Vagina (tissue), 2 donors: ENCODE results near the gene HOXA6. TPM values are rescaled to one million over a fixed set of nuclear protein-coding genes. Genes with fewer than 3 reads are reported as not detected.
A peak's percentile ranks its signal among the peaks of the same experiment; 100 is the strongest.

Experiments
- DNase-seq, 2 donors: peaks; one replicate each; pipeline ENCODE4 v3.0.0-alpha.2; 2017; ENCODE audit errors: extremely low spot score in 2 of 2
- H3K27ac ChIP-seq: fragments of 200-600 bp; sonication (generic); one replicate; pipeline ENCODE4 v1.5.1; 2019
- H3K27me3 ChIP-seq: fragments of 200-600 bp; sonication (generic); one replicate; pipeline ENCODE4 v1.5.1; 2019
- H3K36me3 ChIP-seq, 2 donors: fragments of 200-600 bp; sonication (generic); one replicate each; pipeline ENCODE4 v1.5.1; 2017 to 2019
- H3K4me1 ChIP-seq: fragments of 200-600 bp; sonication (generic); one replicate; pipeline ENCODE4 v1.5.1; 2019
- H3K4me3 ChIP-seq, 2 donors: fragments of 200-600 bp; sonication (generic); 1 replicate in 1 of 2; 2 replicates in 1 of 2; pipeline ENCODE4 v1.5.1; 2016 to 2019
- H3K9me3 ChIP-seq: fragments of 200-600 bp; sonication (generic); one replicate; pipeline ENCODE4 v1.5.1; 2019
- POLR2A ChIP-seq, 2 donors: fragments of 450-650 bp; IDR thresholded peaks; one replicate each; pipeline ENCODE4 v1.6.1; 2017; ENCODE audit warnings: antibody characterized with exemption in 2 of 2, mild to moderate bottlenecking in 2 of 2, moderate library complexity in 2 of 2
- POLR2AphosphoS5 ChIP-seq, 2 donors: sonication (generic); formaldehyde crosslinking; IDR thresholded peaks; one replicate each; pipeline ENCODE4 v1.9.0; 2017; ENCODE audit warnings: antibody characterized with exemption in 2 of 2, mild to moderate bottlenecking in 2 of 2, low read depth in 1 of 2; ENCODE audit not compliant: insufficient read depth in 1 of 2
- intact Hi-C: fragments of 100-400 bp; cut with DNase I; formaldehyde crosslinking; loops from one replicate; pipeline ENCODE4 v1.15.1; 2023
- total RNA-seq: library from RNA; depleted of rRNA; stranded (reverse); fragments of >200 nt; gene quantifications from one replicate; pipeline ENCODE4 v1.2.3, GENCODE V29; 2016
- TF ChIP-seq, protein P1 (sequence below), 3 experiments: fragments of 450-650 bp in 2 of 3; fragments of 200-600 bp in 1 of 3; sonication (generic) in 1 of 3; IDR thresholded peaks; one replicate each; pipeline ENCODE4 v1.5.1; 2017 to 2019; ENCODE audit warnings: antibody characterized with exemption in 3 of 3, mild to moderate bottlenecking in 2 of 3, moderate library complexity in 2 of 3

Gene HOXA6
- total RNA-seq, 1 donor from 2014 or later = 1.7 TPM

DNA sequence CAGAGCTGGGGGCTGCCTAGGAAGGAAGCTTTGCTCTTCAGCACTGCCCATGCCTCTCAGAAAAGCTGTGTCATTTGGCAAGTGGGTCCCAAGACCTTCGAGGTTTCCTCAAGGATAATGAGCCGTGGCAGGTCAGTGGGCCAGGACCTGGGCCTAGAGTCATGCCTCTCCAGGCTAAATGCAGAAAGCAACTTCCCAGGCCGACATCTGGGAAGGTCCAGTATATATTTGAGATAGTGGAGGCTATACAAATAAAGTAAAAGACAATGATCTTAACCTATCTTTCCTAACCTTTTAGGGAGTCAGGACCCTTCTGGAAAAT lies 28.9 kb upstream of the HOXA6 start:
- Histone ChIP-seq H3K9me3 (no peaks in the 10 kb centered on the region), H3K27me3 (no peaks in the 10 kb centered on the region), H3K36me3 (no peaks in the 10 kb centered on the region), H3K27ac (peak overlapping the region; percentile 99), H3K4me3 (peak overlapping the region; percentile 56 to 64), H3K4me1 (peaks cover 63% of the 10 kb centered on the region)
- intact Hi-C loops = no loop called here
- TF ChIP-seq POLR2AphosphoS5 (IDR thresholded peaks at IDR 0.05; ENCODE audit: insufficient read depth in 1 of 2, low read depth in 1 of 2) = no peak
- TF ChIP-seq POLR2A (IDR thresholded peaks at IDR 0.05) = no peak
- TF ChIP-seq, protein P1, sequence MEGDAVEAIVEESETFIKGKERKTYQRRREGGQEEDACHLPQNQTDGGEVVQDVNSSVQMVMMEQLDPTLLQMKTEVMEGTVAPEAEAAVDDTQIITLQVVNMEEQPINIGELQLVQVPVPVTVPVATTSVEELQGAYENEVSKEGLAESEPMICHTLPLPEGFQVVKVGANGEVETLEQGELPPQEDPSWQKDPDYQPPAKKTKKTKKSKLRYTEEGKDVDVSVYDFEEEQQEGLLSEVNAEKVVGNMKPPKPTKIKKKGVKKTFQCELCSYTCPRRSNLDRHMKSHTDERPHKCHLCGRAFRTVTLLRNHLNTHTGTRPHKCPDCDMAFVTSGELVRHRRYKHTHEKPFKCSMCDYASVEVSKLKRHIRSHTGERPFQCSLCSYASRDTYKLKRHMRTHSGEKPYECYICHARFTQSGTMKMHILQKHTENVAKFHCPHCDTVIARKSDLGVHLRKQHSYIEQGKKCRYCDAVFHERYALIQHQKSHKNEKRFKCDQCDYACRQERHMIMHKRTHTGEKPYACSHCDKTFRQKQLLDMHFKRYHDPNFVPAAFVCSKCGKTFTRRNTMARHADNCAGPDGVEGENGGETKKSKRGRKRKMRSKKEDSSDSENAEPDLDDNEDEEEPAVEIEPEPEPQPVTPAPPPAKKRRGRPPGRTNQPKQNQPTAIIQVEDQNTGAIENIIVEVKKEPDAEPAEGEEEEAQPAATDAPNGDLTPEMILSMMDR (IDR thresholded peaks at IDR 0.05) = no peak
- no peak for DNase-seq

DNA sequence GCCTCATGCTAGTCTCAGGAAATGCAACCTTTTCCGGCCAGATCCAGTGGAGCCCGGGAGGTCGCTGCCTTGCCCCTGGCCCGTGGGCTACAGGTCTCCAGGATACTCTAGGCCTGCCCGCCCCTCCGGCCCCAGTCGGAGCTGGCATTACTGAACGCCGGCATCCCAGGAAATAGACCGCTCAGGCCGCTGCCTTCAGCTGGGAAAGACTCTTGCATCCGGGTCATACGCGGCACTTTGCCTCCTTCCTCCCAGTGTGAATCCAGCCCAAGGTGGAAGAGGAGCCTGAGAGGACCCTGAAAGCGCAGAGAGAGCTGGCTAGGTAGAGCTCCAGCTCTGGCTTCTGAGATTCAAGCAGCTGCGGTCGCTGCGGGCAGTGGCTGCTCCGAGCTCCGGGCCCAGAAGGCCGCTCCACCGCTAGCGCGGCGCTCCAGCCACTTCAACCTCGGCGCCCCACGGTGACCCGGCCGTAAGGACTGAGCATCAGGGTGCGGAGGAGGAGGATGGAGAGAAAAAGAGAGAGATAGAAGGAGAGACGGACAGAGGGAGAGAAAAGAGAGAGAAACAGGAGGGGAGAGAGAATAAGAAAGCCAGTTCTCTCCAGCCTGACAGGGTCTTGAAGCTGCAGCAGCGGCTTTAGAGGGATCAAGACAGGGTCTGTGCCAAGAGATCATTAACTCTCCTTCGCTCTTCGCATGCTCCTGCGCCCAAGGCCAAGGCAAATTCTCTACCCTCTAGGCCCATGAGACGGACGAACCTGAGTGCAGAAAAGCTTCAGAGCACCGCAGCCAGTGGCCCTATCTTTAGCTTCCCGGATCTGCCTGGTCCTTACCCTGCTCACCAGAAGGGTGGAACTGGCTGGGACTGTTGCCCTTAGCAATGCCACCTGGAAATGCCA lies 28.3 kb upstream of the HOXA6 start:
- intact Hi-C loops = no loop called here
- Histone ChIP-seq H3K9me3 (no peaks in the 10 kb centered on the region), H3K4me1 (peaks cover 57% of the 10 kb centered on the region), H3K27me3 (no peaks in the 10 kb centered on the region), H3K36me3 (no peaks in the 10 kb centered on the region), H3K27ac (peak overlapping the region; percentile 99), H3K4me3 (peak overlapping the region; percentile 56 to 64)
- DNase-seq = no peak
- TF ChIP-seq, protein P1 (IDR thresholded peaks at IDR 0.05) = no peak
- TF ChIP-seq POLR2AphosphoS5 (IDR thresholded peaks at IDR 0.05; ENCODE audit: insufficient read depth in 1 of 2, low read depth in 1 of 2) (peak in 1 of 2 donors; percentile 56), POLR2A (IDR thresholded peaks at IDR 0.05) (no peak)

GRCh38 chr7:27174874-27175625 lies 27.5 kb upstream of the HOXA6 start:
- Histone ChIP-seq H3K4me1 (peaks cover 48% of the 10 kb centered on the region), H3K9me3 (no peaks in the 10 kb centered on the region), H3K27ac (peak overlapping the region; percentile 99), H3K4me3 (peak overlapping the region; percentile 56 to 64), H3K27me3 (no peaks in the 10 kb centered on the region), H3K36me3 (no peaks in the 10 kb centered on the region)
- no peak for TF ChIP-seq POLR2A (IDR thresholded peaks at IDR 0.05)
- TF ChIP-seq, protein P1 (IDR thresholded peaks at IDR 0.05) = no peak
- TF ChIP-seq POLR2AphosphoS5 (IDR thresholded peaks at IDR 0.05; ENCODE audit: insufficient read depth in 1 of 2, low read depth in 1 of 2) = no peak
- intact Hi-C loops = no loop called here
- DNase-seq = no peak

GRCh38 chr7:27173956-27174873 lies 26.6 kb upstream of the HOXA6 start, which contains the start of gene HOXA10:
Gene HOXA10 (minus strand): TSS chr7:27174320. CDS start chr7:27174306, 14 bp downstream.
- no peak for DNase-seq
- Histone ChIP-seq H3K27ac (peak within 1 kb of the TSS; percentile 99), H3K4me1 (peaks cover 46% of the 10 kb centered on the region), H3K27me3 (no peaks in the 10 kb centered on the region), H3K9me3 (no peaks in the 10 kb centered on the region), H3K4me3 (peak within 1 kb of the TSS; percentile 56 to 64), H3K36me3 (no peaks in the 10 kb centered on the region)
- intact Hi-C loops = no loop called here
- TF ChIP-seq, protein P1 (IDR thresholded peaks at IDR 0.05) = no peak
- TF ChIP-seq POLR2AphosphoS5 (IDR thresholded peaks at IDR 0.05; ENCODE audit: insufficient read depth in 1 of 2, low read depth in 1 of 2) (peak in 1 of 2 donors; percentile 90), POLR2A (IDR thresholded peaks at IDR 0.05) (no peak)
